AG04450 (cell line): Measurements from ENCODE around the gene PTPRT. TPM values are rescaled to one million over a fixed set of nuclear protein-coding genes. Genes with fewer than 3 reads are reported as not detected.

Experiments
- CTCF ChIA-PET: fragments of 300-600, 350-600 bp; formaldehyde crosslinking; extraction: SDS; loops from one replicate; lab custom pipeline; 2022; ENCODE audit warnings: antibody characterized with exemption, inconsistent platforms; lab: Charles Lee
- POLR2A ChIA-PET: fragments of 350-600 bp; formaldehyde crosslinking; extraction: SDS; loops from one replicate; lab custom pipeline; 2021; ENCODE audit warnings: antibody characterized with exemption, inconsistent platforms; lab: Yijun Ruan, JAX
- DNase-seq: peaks from one replicate; pipeline ENCODE4 v3.0.0-alpha.2; 2011; ENCODE audit warnings: low read depth, low spot score
- H3K27ac ChIP-seq: one replicate; pipeline ENCODE4 v1.5.1; 2012; ENCODE audit warnings: low read depth, low read length, control low read depth
- H3K27me3 ChIP-seq: one replicate; pipeline ENCODE4 v1.6.0; 2012; ENCODE audit warnings: low read length; ENCODE audit not compliant: control insufficient read depth, insufficient read depth
- H3K4me3 ChIP-seq: 2 replicates; pipeline ENCODE4 v1.5.1; 2011; ENCODE audit warnings: mild to moderate bottlenecking, low read depth, low read length, control low read depth
- H3K9me3 ChIP-seq: 2 replicates; pipeline ENCODE4 v1.5.1; 2012; ENCODE audit warnings: low read length; ENCODE audit not compliant: control insufficient read depth, insufficient read depth
- CTCF ChIP-seq: IDR thresholded peaks from 2 replicates; pipeline ENCODE4 v1.5.1; 2011; ENCODE audit warnings: low read depth, low read length, control low read depth, inconsistent platforms
- polyA plus RNA-seq: library from polyadenylated mRNA; depleted of rRNA; stranded (reverse); fragments of >200 nt; gene quantifications from 2 replicates; pipeline ENCODE4 v1.2.3, GENCODE V29; 2011

PTPRT gene
- polyA plus RNA-seq, 1 experiment: not detected

- TF ChIP-seq CTCF: no peak
- CTCF ChIA-PET: no interaction called here
- DNase-seq: no peak
- Histone ChIP-seq H3K4me3 (no peak overlapping the region), H3K27me3 (no peaks in the 10 kb centered on the region), H3K27ac (no peak overlapping the region), H3K9me3 (peaks cover 47% of the 10 kb centered on the region)
- POLR2A ChIA-PET: no interaction called here
Measured at GRCh38 chr20:43092386-43093088, 97.2 kb downstream of the PTPRT start.

GRCh38 chr20:43068482-43068881 lies 121.2 kb downstream of the PTPRT start:
- no peak overlapping the region for H3K27ac ChIP-seq
- CTCF ChIA-PET: interaction anchor here (0.6 kb wide), 1 partner anchor 72 kb away, joined by 4 read pairs; no protein-coding TSS in a partner anchor
- peaks cover 27% of the 10 kb centered on the region for H3K9me3 ChIP-seq
- TF ChIP-seq CTCF: no peak
- H3K4me3 ChIP-seq: no peak overlapping the region
- POLR2A ChIA-PET: no interaction called here
- no peak for DNase-seq
- H3K27me3 ChIP-seq: no peaks in the 10 kb centered on the region

- no peak for DNase-seq
- ChIA-PET POLR2A (no interaction called here), CTCF (no interaction called here)
- Histone ChIP-seq H3K9me3 (peaks cover 31% of the 10 kb centered on the region), H3K27ac (no peak overlapping the region), H3K27me3 (no peaks in the 10 kb centered on the region), H3K4me3 (no peak overlapping the region)
- TF ChIP-seq CTCF: no peak
Measured at GRCh38 chr20:43066125-43066524, 123.6 kb downstream of the PTPRT start.

- peaks cover 29% of the 10 kb centered on the region for H3K9me3 ChIP-seq
- POLR2A ChIA-PET: no interaction called here
- H3K27ac ChIP-seq: no peak overlapping the region
- H3K4me3 ChIP-seq: no peak overlapping the region
- DNase-seq: no peak
- no peaks in the 10 kb centered on the region for H3K27me3 ChIP-seq
- CTCF ChIA-PET: no interaction called here
- no peak for TF ChIP-seq CTCF
Measured at GRCh38 chr20:43065299-43065698, 124.4 kb downstream of the PTPRT start.

GRCh38 chr20:43058077-43058476 lies 131.6 kb downstream of the PTPRT start:
- DNase-seq: no peak
- Histone ChIP-seq H3K27ac (no peak overlapping the region), H3K9me3 (peaks cover 26% of the 10 kb centered on the region), H3K4me3 (no peak overlapping the region), H3K27me3 (no peaks in the 10 kb centered on the region)
- POLR2A ChIA-PET: no interaction called here
- no peak for TF ChIP-seq CTCF
- CTCF ChIA-PET: no interaction called here
